HG03342 (cell line): Measurements from ENCODE around the gene SCARF2.
"Not testable (repeated sequence)": the region's sequence is repeated elsewhere in the genome, so short reads cannot be mapped to it uniquely, and the experiment has no call there.

ENCODE experiments used
- ATAC-seq: cut with Tn5 transposase; IDR thresholded peaks from one replicate; pipeline ENCODE4 v1.9.1; 2021; ENCODE audit warnings: mild to moderate bottlenecking, moderate library complexity; ENCODE audit not compliant: unreplicated experiment

The SCARF2 gene

GRCh38 chr22:20395907-20396287, 41.7 kb downstream of the SCARF2 start:
- no peak for ATAC-seq

DNA sequence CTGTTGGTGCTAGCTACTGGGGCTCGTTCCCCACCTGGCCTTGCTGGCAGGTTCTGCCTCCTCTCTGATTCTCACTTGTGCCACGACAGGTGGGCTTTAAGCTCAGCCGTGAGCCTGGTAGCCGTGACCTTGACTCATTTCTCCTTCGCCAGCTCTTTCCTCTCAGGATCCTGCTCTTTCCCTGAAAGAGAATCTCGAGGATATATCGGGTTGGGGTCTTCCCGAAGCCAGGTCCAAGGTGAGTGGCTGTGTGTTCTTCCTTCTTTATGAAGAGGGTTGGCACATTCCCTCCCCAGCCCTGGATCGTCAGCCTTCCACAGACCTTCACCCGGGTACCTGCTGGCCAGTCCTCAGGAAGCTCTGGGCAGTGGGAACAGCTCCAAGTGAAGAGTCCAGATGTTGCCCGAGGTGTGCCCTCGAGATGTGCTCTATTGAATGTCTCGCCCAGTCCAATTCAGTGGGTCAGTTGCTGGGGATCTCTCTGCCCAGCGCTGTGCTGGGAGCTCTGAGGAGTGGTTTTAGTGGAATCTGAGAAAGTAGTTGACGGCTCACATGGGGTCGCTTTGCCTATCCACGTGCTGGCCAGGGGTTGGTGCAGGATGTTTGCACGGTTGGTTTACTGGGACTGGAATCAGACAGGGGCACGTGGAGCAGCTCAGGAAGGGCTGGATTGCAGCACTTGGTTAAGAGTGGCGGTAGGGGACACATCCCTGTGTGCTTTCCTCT, 42.3 kb downstream of the SCARF2 start:
- ATAC-seq = no peak

- ATAC-seq = peak; percentile 64
Measured at GRCh38 chr22:20393705-20394476, 43.7 kb downstream of the SCARF2 start, which contains the start of gene ZNF74. ZNF74 (plus strand) TSS chr22:20394151; CDS start chr22:20394629, 478 bp downstream.

DNA sequence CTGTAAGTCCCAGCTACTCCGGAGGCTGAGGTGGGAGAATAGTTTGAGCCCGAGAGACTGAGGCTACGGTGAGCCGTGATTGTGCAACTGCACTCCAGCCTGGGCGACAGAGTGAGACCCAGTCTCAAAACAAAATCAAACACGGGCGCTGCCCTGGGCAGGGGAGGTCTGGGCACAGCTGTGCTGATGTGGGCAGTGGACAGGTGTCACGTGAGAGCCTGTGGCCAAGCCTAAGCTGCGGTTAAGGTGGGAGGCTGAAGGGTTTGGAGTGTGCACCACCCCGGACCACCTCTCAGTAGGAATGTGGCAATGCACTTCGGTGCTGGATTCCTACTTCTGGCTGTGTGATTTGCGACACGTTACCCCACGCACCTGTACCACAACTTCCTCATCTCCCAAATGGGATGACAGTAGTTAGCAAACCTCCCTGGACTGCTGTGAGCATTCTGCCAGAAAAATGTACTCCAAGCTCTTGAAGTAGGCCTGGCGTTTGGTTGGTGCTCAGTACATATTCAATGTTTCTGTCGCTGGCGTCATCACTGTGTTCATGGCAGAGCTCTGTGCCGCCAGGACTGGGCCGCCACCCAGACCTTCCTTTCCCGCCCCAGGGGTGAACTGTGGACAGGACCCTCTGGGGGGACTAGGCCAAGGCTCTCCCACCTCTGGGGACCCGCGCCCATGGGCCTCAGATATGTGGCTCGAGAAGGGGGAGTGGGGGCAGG, 44.5 kb downstream of the SCARF2 start:
- ATAC-seq = no peak

- ATAC-seq = not testable (repeated sequence)
Measured at GRCh38 chr22:20392365-20392881, 45.2 kb downstream of the SCARF2 start.

GRCh38 chr22:20391222-20391621, 46.4 kb downstream of the SCARF2 start:
- no peak for ATAC-seq

- ATAC-seq = no peak
Measured at GRCh38 chr22:20390394-20390907, 47.2 kb downstream of the SCARF2 start.

- ATAC-seq = no peak
Measured at GRCh38 chr22:20389288-20389687, 48.3 kb downstream of the SCARF2 start.

GRCh38 chr22:20388200-20388599, 49.4 kb downstream of the SCARF2 start:
- ATAC-seq = no peak

DNA sequence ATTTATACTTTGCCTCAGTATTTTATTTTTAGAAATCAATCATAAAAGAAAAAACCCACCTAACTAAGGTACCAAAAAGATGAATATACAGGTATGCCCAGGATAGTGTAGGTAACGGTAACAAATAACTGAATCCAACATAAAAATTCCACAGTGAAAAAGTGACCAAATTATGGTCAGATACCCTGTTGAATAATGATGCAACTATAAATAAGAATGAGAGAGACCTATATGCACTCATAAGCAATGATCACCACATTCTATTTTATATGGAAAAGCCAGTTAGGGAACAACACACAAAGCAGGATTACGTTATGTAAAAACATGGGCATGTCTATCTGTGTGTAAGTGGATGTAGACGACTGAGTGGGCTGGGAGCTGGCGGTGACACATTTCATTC, 50.7 kb downstream of the SCARF2 start:
- no peak for ATAC-seq

DNA sequence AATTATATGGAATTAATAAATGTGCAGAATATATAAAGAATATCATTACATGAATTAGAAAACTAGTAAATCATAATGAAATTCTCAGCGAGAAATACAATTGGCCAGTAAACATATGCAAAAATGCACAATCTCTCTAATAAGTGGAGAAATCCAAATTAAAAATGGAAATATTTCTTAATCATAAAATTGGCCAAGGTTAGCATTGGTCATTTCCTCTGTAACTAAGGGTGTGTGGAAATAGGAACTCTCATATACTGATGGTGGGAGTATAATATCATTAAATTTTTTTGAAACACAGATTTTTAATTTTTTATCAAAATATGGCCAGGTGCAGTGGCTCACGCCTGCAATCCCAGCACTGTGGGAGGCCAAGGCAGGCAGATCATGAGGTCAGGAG, 51.3 kb downstream of the SCARF2 start:
- ATAC-seq = no peak

DNA sequence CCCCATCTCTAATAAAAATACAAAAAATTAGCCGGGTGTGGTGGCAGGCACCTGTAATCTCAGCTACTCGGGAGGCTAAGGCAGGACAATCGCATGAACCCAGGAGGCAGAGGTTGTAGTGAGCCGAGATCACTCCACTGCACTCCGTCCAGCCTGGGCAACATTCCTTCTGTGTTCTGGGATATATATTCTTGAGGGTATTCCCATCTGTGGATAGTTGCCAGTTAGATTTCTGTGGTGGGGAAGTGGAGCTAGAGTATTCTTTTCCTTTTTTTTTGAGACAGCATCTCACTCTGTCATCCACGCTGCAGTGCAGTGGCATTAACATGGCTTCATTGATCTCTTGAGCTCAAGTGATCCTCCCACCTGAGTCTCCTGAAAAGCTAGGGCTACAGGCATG, 52.8 kb downstream of the SCARF2 start:
- no peak for ATAC-seq

GRCh38 chr22:20384171-20384570, 53.5 kb downstream of the SCARF2 start:
- ATAC-seq = no peak

GRCh38 chr22:20383538-20383937, 54.1 kb downstream of the SCARF2 start:
- no peak for ATAC-seq

GRCh38 chr22:20380486-20380885, 57.1 kb downstream of the SCARF2 start:
- no peak for ATAC-seq

GRCh38 chr22:20378684-20379083, 58.9 kb downstream of the SCARF2 start:
- not testable (repeated sequence) for ATAC-seq

DNA sequence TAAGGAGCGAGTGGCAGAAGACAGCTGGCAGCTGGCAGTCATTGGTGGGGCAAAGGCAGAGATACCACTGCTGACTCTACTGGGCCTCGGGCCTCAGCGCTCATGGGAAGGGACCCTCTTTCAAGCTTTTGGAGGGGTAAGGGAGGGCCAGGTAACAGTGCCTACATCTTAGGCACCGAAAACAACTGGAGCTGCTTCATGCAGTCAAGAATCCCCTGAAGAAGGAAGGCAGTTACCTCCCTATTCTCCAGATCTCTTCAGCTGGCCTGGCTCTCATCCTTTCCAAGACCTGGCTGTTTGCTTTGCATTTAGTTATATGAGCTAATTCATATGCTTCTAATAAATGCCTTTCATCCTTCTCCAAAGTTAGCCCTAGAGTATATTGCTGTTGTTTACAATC, 59.5 kb downstream of the SCARF2 start:
- ATAC-seq = no peak

- not testable (repeated sequence) for ATAC-seq
Measured at GRCh38 chr22:20376983-20377382, 60.6 kb downstream of the SCARF2 start.

GRCh38 chr22:20376281-20376680, 61.3 kb downstream of the SCARF2 start:
- ATAC-seq = not testable (repeated sequence)
